GM19455 (cell line): ENCODE data around the gene FANCC.
A peak's percentile ranks its signal among the peaks of the same experiment; 100 is the strongest.

Experiments used
- ATAC-seq: cut with Tn5 transposase; IDR thresholded peaks from one replicate; pipeline ENCODE4 v1.9.1; 2021; ENCODE audit not compliant: unreplicated experiment

The FANCC gene

DNA sequence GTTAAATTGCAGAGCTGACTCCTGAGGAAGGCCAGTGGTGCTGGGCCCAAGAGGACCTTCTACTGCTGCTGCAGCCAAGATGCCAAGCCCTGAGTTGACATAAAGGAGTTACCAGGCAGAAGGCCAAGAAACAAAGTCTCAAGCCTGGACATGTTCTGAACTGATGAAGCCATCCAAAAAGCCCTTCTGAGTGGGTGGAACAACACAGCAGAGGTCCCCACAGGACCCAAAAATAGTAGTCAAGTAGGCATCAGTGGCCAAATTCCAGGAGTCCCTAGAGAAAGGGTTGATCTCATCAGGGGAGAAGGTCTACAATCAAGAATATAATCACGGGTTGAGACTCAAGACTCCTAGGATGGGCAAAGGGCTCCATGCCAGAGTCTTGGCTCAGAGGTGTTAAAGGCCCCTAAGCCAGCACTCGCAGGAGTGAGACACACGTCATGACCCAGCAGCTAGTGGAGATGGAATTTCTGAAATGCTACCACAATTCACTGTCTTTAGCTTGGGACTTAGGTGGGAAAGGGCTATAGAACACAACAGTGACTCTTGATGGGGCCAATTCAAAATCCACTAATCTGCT is 119.7 kb downstream of the FANCC start:
- ATAC-seq: no peak

DNA sequence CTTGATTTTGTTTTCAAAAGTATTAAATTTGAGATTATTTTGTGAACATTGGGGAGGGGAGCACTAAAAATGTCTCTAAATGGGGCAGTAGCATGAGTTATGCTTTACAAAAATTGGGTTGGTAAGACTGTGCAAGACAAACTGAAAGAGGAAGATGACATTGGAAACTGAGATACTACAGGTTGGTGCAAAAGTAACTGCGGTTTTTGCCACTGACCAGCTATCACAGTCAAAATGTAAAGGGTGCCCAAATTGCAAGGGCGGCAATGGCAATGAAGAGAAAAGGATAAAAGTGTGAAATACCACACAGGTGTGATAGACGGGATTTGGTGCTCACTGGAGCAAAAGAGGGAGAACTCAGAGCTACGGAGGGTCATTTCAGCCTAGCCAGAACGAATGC is 124.0 kb downstream of the FANCC start:
- ATAC-seq: no peak

DNA sequence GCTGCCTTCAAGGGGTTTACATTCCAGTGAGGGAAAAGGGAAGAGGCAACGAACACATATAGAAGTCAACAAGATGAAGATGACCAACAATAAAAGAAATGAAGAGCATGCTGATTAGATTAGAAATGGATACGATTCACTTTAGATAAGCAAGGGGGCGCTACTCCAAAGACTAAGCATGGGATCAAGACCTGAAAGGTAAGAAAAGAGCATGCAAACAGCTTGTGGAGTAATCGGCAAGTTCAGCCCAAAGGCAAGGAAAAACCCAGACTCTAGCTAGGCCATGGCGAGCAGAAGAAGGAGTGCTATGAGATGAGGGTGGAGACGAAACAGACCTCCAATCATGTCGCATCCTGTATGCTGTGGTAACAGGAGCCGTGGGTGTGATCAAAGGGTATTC is 124.4 kb downstream of the FANCC start:
- no peak for ATAC-seq

DNA sequence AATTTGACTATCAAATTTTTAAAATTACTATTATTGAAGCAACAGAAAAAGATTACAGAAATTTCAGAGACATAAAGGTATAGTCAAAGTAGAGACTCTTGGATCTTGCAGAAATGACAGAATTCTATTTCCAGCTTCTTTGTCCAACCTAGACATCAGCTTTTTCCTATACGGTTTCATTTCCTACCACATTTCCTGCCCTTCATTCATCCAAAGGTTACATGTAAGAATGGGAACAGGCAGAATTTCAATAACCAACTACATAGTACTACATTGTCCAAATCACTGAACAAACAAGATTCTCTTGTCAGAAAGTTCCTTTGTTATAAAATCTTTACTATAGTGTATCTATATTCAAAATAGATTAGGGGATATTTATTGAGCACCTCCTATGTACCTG is 124.9 kb downstream of the FANCC start:
- no peak for ATAC-seq

DNA sequence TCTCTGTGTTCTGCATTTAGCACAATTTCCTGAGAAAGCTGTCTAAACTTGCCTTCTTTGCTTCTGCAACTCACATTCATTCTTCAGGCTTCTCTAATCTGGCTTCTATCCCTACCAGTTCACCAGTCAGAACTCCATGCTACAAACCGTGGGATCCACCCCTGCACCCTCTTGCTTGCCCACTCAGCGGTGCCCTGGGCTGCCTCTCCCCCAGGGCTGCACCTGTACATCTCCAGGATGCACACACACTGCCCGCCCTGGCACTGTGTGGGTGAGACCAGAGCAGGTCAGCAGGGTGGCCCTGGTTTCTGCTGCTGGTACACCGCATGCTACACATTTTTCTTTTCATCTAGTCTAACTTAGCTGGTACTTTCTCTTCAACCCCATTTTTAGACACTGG is 127.1 kb downstream of the FANCC start:
- ATAC-seq: no peak

DNA sequence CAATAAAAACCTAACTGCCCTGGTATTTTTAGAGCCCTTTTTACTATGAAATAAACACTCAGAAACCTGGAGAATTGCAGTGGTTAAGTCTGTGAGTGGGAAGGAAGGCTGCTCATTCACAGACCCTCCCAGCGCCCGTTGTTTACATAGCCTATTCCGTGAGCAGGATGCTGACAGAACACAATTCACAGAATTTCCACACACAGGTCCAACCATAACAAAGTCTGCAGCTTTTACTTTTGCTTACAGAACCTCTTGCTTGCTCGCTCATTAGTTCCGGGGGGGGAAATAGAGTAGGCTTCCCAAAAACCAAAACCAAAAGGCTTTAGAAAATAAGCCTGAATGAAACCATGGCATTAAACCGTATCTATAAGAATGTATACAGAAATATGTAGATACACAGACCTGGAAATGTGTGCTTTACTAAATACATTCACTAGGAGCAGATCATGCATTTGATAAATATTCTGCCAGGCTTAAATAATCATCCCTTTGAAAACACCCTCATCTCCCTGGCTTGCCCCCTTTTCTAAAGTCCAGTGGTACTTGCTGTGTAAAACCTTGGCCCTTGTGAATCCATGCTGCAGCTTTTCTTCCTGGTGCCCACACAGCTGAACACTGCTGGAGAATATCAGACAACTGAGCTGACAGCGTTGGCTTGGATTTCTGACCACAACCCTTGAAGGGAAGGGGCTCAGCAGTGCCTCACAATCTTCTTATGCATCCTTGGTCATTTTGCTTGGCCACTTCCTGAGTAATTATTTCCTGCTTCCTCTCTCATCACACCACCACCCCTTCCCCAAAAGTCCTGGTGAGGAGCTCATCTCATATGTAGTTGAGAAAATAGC is 128.0 kb downstream of the FANCC start:
- ATAC-seq: no peak

DNA sequence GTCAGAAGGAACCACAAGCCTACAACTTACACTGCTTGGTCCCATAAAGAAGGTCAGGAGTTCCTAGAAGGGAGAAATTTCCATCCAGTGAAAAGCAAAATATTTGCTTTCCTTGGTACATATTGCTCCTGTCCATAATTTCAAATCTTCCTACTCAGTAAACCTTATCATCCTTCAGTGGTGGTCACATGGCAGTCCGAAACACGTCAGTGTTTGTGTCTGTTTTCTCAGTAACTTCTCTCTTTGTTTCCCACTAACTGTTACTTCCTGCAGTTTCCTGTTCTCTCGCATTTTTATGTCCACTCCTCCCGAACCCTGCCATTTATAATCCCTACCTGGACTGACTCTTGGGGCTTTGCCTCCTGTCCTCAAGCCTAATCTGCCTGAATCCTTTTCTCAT is 129.1 kb downstream of the FANCC start:
- no peak for ATAC-seq

DNA sequence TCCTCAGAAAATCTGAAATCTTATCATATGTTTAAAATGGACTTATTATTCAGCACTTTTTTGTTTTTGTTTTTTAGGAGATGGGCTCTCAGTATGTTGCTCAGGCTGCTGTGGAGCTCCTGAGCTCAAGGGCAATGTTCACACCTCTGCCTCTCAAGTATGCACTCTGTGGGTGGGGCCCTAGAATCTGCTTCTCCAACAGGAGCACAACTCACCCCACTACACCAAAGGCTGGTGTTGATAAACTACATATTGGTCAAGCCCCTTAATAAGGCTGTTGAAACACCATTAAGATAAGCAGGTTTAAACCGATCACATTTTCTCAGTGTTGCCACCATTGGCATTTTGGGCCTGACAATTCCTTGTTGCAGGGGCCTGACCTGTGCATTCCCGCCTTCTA is 131.6 kb downstream of the FANCC start:
- ATAC-seq: no peak

DNA sequence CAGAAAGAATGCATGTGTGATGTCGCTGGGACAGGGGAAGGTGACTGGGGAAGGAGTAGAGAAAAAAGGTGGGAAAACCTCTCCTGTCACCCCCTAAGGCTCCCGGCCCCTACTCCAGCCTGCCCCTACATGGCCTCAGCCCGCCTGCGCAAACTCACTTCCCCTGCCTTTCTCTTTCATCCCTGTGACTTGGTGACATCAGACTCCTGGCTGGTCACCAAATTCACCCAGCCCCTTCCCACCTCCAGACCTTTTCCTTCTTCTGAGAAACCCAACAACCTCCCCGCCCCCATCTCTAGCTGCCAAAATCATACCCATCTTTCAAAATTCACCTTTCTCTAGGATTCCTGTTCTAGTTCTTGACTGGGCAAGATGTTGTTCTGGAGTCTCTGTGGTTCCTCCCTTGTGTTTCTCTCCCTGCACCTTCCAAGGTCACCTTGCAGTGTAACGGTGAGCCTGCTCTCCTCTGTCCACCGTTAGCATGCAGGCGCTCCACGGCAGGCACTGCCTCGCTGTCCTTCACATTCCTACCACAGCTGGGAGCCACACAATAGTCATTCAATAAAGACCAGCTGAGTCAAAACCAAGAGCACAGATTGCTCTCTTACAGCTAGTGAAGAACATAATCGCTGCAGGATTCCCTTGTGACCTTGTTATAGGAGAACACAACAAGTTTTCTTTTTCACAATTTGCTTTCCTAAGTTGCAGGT is 134.5 kb downstream of the FANCC start:
- no peak for ATAC-seq

DNA sequence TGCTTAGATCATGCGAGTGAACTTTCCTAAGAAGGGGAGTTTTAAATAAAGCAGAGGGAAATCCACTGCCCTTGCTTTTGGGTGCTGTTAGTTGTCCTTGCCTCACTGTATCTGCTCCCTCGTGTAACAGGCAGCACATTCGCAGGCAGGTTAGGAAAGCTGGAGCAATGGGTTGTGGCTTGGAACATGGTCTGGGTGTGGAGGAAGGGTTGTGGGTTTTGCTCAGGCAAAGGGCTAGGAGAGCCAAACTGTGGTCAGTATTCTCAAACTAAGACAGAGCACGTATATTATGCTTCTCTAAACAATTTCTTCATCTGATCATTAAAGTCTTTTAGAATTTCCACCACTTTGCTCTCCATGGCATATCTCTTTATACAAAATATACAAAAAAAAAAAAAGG is 135.7 kb downstream of the FANCC start:
- ATAC-seq: no peak

DNA sequence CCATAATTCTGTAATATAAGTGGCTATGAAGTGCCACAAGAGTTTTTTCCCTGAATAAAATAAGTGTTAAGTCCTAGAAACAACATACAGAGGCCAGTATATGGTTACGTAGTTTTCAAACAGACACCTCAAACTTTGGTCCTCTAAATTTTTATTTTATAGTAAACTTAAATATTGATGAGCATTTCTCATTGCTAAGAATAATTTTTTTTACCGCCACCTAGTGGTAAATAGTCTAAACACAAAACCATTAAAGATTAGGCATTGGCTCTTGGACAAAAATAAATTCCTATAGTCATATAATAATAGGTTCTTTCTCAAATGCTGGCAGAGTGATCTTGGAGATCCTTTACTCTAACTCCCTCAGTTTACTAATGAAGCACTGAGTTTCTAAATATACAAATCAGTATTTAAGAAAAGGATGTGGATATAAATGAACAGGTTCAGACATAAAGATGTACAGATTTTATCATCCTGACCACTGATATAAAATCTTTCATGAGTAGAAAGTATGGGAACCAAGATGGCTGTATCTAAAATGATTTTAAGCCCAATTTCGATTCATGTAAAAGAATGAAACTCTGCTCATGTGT is 136.2 kb downstream of the FANCC start:
- no peak for ATAC-seq

DNA sequence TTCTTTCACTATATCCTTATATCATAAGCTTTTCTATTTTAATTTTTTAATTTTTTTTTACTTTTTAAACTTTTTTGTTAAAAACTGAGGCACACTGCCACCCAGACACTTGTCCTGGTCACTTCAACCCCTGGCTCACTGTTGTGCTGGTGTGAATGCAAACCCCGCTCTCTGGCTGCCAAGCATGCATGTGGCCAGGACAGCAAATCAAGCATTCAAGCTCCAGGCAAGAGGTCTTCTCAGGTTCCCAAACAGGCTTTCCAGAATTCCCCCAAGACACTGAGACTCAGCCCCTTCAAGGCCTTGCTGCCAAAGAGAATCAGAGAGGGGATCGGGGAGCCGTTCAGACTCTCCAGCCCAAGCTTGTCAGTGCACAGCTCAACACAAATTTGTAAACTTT is 139.9 kb downstream of the FANCC start:
- ATAC-seq: no peak

DNA sequence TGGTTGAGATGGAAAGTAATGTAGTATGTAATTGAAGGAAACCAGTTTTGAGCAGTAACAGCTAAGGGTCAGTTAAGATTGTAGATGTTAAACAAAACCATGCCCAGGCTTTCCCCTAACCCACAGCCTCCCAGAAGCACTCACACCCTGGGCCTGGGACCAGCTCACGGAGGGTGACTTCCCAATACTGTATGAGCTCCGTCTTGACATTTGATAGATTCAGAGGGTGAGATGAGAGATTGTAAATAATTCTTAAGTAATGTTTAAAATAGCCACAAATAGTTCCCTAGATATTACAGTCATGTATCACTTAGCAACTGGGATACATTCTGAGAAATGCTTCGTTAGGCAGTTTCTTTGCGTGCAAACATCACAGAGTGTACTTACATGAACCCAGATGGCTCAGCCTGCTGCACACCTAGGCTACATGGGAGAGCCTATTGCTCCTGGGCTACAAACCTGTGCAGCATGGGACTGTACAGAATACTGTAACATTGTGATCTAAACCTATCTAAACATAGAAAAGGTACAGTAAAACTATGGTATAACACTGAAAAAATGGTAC is 140.7 kb downstream of the FANCC start:
- ATAC-seq: no peak

DNA sequence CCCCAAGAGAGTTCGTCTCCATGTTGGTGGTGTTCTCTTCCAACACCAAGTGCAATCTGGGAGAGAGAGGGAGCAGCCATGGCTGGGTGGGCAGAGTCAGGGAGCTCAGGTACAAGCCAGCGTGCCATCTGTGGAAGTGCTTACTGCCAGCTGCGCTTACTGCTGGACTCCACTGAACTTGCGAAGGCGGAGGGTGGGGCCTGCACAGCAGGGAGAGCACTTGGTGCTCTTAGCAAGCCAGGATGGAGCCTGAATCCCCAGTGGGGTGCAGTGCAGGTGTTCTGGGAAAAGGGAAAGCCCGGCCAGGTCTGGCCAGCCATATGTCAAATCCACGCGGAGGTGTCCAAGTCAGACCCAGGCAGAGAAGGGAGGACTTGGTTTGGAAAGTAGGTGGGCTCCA is 142.0 kb downstream of the FANCC start:
- no peak for ATAC-seq

DNA sequence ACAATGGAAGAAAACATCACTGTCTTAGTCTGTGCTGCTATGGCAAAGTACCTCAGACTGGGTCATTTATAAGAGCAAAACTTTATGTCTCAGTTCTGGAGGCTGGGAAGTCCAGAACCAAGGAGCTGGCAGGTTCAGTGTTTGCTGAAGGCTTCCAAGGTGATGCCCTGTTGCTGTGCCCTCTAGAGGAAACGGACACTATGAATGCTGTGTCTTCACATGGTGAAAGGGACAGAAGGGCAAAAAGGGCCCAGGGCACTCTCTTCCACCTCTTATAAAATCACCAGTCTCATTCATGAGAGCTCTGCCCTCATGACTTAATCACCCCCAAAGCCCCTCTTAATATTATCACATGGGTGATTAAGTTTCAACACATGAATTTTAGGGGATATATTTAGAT is 143.5 kb downstream of the FANCC start:
- no peak for ATAC-seq

DNA sequence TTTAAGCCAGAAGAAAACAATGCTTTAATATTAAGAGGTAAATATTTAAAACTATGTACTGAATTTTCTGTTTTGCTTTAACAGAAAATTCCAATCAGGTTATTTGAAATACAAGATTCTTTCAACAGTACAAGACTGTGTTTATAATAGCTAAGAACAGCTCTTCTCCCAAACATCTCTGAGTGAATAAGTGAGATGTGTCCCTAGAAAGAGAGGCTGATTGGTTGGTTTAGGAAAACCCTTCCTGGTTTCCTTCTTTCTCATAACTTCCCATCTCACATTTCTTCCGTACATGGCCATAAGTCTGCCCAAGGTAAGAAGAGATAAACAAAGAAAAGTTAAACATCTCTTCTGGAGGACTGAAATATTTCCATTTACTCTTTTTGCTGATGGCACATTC is 145.9 kb downstream of the FANCC start:
- no peak for ATAC-seq

DNA sequence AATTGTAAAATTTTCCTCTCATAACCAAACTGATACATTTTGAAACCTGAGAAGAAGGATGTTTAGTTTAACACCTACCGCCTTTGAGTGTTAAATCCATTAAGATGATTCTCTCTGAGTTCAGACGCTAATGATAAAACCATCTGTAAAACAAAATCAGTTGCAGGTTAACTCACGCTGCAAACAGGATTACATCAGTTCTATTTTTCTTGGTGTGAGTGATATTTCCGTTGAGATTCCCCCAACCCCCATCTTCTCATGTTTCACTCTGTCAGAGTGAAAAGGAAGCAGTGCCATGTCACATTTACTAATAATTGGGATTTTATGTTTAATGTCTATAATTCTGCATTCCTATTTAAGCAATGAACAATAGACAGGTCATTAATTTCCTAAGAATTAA is 146.5 kb downstream of the FANCC start:
- no peak for ATAC-seq

DNA sequence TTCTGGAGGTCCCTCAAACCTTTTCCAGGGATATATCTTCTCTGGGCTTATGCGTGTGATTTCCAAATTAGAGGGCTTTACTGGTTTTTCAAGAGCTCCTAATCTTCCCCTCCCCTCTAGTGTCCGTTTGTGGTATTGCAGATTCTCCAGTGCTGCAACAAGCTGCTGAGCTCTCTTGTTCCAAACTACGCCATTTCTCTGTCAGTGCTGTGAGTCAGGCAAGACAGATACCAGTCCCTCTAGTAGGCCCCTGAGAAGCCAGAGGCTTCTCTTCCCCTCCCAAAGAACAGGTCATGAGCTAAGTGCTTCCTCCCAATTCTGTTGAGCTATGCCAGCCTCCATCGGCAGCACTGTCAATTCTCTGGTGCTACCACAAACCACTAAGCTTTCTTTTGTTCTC is 149.5 kb downstream of the FANCC start:
- ATAC-seq: no peak

DNA sequence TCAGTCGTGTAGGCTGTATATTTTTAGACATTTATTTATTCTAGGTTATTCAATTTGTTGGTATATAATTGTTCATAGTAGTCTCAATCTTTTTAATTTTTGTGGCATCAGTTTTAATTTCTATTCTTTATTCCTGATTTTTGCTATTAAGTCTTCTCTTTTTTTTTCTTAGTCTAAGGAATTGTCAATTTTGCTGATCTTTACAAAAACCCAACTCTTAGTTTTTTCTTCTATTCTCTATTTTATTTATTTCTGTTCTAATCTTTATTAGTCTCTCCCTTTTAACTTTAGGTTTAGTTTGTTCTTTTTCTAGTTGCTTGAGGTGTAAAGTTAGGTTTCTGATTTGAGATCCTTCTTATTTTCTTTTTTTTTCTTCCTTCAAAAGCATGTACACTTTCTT is 152.5 kb downstream of the FANCC start:
- no peak for ATAC-seq

DNA sequence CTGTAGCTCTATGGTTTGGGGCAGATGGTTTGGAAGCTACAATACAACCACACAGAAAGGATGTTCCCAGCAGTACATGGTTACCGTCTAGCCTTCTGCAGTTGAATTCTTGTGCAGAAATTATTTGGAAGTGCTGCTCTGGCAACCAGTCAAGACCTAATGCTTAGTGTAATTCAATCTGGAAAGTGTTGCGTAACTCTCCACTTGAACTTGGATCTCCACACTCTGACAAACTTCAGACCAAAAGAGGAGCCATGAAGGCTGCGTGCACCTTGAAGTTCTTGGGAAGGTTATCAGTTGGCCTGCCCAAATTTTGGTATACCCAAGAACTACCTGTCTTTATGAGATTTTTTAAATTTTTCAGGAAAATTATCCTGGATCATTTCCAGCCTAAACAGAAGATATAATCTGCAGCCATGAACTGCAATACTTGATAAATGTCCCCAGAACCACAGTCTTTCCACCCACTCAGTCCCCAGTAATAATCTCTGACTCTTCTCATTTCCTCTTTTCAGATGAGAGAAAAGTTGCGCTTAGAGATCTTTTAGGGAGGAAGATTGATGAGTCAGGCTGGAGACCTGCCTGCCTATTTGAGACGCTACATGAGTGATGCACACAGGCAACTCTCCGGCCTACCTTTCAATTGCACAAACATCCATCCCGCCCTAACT is 159.9 kb downstream of the FANCC start:
- peak; percentile 57 for ATAC-seq

DNA sequence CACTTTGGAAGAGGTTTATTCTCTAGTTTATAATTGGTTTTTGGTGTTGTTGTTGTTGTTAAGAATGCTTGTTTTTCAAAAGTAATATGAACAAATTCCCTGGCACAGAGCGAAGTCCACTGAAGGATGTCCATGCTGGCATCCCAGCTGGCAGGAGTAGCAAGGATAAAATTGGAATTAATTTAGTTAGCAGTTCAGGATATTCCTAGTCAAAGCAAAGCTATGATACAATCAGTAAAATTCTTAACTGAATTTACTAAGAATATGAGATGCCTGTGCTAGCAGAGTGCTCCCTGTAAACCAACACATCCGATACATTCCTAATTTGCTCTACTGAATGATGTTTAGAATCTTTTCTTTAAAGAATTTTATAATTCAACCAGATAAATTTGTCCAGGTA is 161.4 kb downstream of the FANCC start:
- no peak for ATAC-seq
